Uterus (tissue), 2 donors: ENCODE measurements around the gene ZHX3.

Source experiments
- CTCF ChIP-seq, 4 experiments: fragments of 200-600 bp in 2 of 4; fragments of 450-650 bp in 2 of 4; sonication (generic) in 2 of 4; IDR thresholded peaks; one replicate each; pipeline ENCODE4 v1.5.1; 2016 to 2019; ENCODE audit warnings: antibody characterized with exemption in 4 of 4, mild to moderate bottlenecking in 2 of 4, moderate library complexity in 1 of 4
- POLR2A ChIP-seq, 2 donors: fragments of 450-650 bp; IDR thresholded peaks; one replicate each; pipeline ENCODE4 v1.6.1; 2016; ENCODE audit warnings: antibody characterized with exemption in 2 of 2, mild to moderate bottlenecking in 1 of 2, moderate library complexity in 1 of 2

- TF ChIP-seq POLR2A (IDR thresholded peaks at IDR 0.05) (no peak), CTCF (IDR thresholded peaks at IDR 0.05) (no peak)
These were observed 140.6 kb downstream of the ZHX3 start for GRCh38 chr20:41176711-41177552.
